OCI-LY7 (cell line): ENCODE results near the gene THRB. TPM values are rescaled to one million over a fixed set of nuclear protein-coding genes. Genes with fewer than 3 reads are reported as not detected.

Source experiments
- BruUV-seq: library from RNA; stranded (reverse); fragments of 400-500 nt; replicated peaks from 2 replicates; lab custom pipeline; 2021; lab: Mats Ljungman, UMichigan
- CTCF ChIA-PET: fragments of 300-600 bp; sonication (Branson Sonifier 250); formaldehyde crosslinking; loops from one replicate; lab custom pipeline; 2022; ENCODE audit warnings: antibody characterized with exemption; ENCODE audit not compliant: unreplicated experiment; lab: Charles Lee
- POLR2A ChIA-PET: fragments of 300-600 bp; sonication (Branson Sonifier 250); formaldehyde crosslinking; loops from one replicate; lab custom pipeline; 2022; ENCODE audit warnings: antibody characterized with exemption; lab: Charles Lee
- DNase-seq: peaks from one replicate; pipeline ENCODE4 v3.0.0-alpha.2; 2015; ENCODE audit warnings: low spot score
- H2AFZ ChIP-seq: fragments of 200-600 bp; sonication (generic), shearing (Covaris generic); 2 replicates; pipeline ENCODE4 v1.6.1; 2014; ENCODE audit warnings: mild to moderate bottlenecking, antibody characterized with exemption, low read length, moderate library complexity
- H3K27ac ChIP-seq: fragments of 200-600 bp; sonication (generic); 2 replicates; pipeline ENCODE4 v1.5.1; 2014; ENCODE audit warnings: mixed run types, low read depth, mild to moderate bottlenecking, moderate library complexity, low read length, inconsistent platforms; ENCODE audit not compliant: poor library complexity, severe bottlenecking
- H3K36me3 ChIP-seq: fragments of 200-600 bp; sonication (generic); 2 replicates; pipeline ENCODE4 v1.6.1; 2014; ENCODE audit warnings: mild to moderate bottlenecking, antibody characterized with exemption, low read length, moderate library complexity, mixed read lengths; ENCODE audit not compliant: insufficient read depth
- H3K4me1 ChIP-seq: fragments of 200-600 bp; sonication (generic); 2 replicates; pipeline ENCODE4 v1.5.1; 2014; ENCODE audit warnings: mild to moderate bottlenecking, low read length; ENCODE audit not compliant: insufficient read depth, poor library complexity, severe bottlenecking
- H3K4me2 ChIP-seq: fragments of 200-600 bp; sonication (generic); 2 replicates; pipeline ENCODE4 v1.6.1; 2014; ENCODE audit warnings: mild to moderate bottlenecking, low read length
- H3K4me3 ChIP-seq: fragments of 200-600 bp; sonication (generic); 2 replicates; pipeline ENCODE4 v1.5.1; 2014; ENCODE audit warnings: mild to moderate bottlenecking, low read depth, low read length; ENCODE audit not compliant: poor library complexity, severe bottlenecking
- H3K79me2 ChIP-seq: fragments of 200-600 bp; sonication (generic); 2 replicates; pipeline ENCODE4 v1.6.1; 2016; ENCODE audit warnings: low read depth, mild to moderate bottlenecking, low read length, moderate library complexity, mixed read lengths; ENCODE audit not compliant: insufficient read depth
- H3K9me2 ChIP-seq: fragments of 200-600 bp; sonication (generic); 2 replicates; pipeline ENCODE4 v1.6.1; 2016; ENCODE audit warnings: mild to moderate bottlenecking, low read length, mixed read lengths; ENCODE audit not compliant: insufficient read depth
- H3K9me3 ChIP-seq: fragments of 200-600 bp; sonication (generic); 2 replicates; pipeline ENCODE4 v1.6.1; 2014; ENCODE audit warnings: mild to moderate bottlenecking, mixed run types, low read length, mixed read lengths
- H4K20me1 ChIP-seq: fragments of 200-600 bp; sonication (generic); 2 replicates; pipeline ENCODE4 v1.6.1; 2014; ENCODE audit warnings: mild to moderate bottlenecking, antibody characterized with exemption, low read length, moderate library complexity, mixed read lengths; ENCODE audit not compliant: insufficient read depth
- EZH2phosphoT487 ChIP-seq: fragments of 200-600 bp; sonication (generic); IDR thresholded peaks from 2 replicates; pipeline ENCODE4 v1.6.1; 2018; ENCODE audit warnings: low read depth, borderline replicate concordance, mild to moderate bottlenecking, mixed run types, antibody characterized with exemption, low read length, moderate library complexity, mixed read lengths
- intact Hi-C: fragments of 100-400 bp; cut with micrococcal nuclease; formaldehyde crosslinking; loops from one replicate; pipeline ENCODE4 v1.10.0; 2022; ENCODE audit not compliant: unreplicated experiment
- total RNA-seq, 2 experiments: library from RNA; depleted of rRNA in 1 of 2; stranded (reverse); fragments of >200 nt in 1 of 2; shearing (Covaris generic) in 1 of 2; gene quantifications; 2 replicates each; pipeline ENCODE4 v1.2.3, GENCODE V29; 2014 to 2022
- TF ChIP-seq, protein P1 (sequence below): fragments of 200-600 bp; sonication (generic); conservative IDR thresholded peaks from 2 replicates; pipeline ENCODE4 v1.5.1; 2014; ENCODE audit warnings: mild to moderate bottlenecking, antibody characterized with exemption, low read length, moderate library complexity, mixed read lengths

THRB gene
- total RNA-seq, 2 experiments from 2014 or later: not detected

DNA sequence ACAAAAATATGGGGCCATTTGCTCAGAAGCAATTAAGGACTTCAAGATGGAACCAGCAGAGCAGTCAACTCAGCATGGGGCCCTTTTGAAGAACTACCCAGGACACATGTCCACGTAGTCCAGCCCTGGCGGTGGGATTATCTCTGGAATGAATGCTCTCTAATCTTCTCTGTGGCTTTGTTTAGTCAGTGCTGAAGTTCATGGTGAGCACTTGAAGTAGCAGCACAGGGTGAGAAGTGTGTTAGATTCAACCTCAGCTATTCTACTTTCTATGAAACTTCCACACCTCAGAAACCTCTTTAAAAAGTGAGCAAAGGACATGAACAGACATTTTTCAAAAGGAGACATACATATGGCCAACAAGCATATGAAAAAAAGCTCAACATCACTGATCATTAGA, 74.4 kb downstream of the THRB start:
- DNase-seq: no peak
- CTCF ChIA-PET: no interaction called here
- no peaks in the 10 kb centered on the region for H3K4me1 ChIP-seq
- no peaks in the 10 kb centered on the region for H3K36me3 ChIP-seq
- H2AFZ ChIP-seq: no peak overlapping the region
- POLR2A ChIA-PET: no interaction called here
- intact Hi-C loops: no loop called here
- TF ChIP-seq EZH2phosphoT487: no peak
- TF ChIP-seq, protein P1, sequence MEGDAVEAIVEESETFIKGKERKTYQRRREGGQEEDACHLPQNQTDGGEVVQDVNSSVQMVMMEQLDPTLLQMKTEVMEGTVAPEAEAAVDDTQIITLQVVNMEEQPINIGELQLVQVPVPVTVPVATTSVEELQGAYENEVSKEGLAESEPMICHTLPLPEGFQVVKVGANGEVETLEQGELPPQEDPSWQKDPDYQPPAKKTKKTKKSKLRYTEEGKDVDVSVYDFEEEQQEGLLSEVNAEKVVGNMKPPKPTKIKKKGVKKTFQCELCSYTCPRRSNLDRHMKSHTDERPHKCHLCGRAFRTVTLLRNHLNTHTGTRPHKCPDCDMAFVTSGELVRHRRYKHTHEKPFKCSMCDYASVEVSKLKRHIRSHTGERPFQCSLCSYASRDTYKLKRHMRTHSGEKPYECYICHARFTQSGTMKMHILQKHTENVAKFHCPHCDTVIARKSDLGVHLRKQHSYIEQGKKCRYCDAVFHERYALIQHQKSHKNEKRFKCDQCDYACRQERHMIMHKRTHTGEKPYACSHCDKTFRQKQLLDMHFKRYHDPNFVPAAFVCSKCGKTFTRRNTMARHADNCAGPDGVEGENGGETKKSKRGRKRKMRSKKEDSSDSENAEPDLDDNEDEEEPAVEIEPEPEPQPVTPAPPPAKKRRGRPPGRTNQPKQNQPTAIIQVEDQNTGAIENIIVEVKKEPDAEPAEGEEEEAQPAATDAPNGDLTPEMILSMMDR: no peak
- no peaks in the 10 kb centered on the region for H4K20me1 ChIP-seq
- H3K27ac ChIP-seq: no peak overlapping the region
- H3K4me3 ChIP-seq: no peak overlapping the region
- H3K9me2 ChIP-seq: no peaks in the 10 kb centered on the region
- no peak overlapping the region for H3K4me2 ChIP-seq
- no peaks in the 10 kb centered on the region for H3K79me2 ChIP-seq
- no peaks in the 10 kb centered on the region for H3K9me3 ChIP-seq
- BruUV-seq: no TSS peak

DNA sequence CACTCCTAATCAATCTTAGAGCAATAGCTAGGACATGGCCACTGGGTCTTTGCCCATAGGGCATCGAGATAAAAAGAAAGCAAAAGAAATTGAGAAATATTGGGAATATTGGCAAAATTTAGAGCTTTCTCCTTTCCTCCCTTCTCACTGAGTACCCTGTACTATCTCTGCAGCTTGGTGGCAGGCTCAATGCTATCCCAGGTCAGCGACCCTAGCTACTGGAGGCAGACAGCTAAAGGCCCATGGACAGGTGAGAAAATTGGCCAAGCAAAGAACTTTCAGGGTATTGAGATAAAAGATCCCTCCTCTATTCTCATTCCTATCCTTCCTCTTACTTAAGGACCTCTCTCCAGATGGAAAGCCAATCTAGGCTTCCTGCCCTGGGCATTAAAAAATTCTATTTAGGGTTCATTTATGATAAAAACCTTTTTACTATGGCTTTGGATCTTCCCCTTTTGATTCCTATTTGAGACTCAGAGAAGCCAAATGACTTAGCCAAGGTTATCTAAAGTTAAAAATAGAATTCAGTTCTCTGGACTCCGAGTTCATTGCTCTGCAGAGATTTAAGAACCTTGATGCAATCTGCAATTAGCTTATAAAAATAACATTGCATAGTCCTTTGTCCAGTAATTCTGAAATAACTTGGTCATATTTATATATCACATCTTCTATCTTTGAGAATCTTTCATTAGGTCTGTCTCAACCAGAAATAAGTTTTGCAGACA, 75.4 kb downstream of the THRB start:
- intact Hi-C loops: no loop called here

DNA sequence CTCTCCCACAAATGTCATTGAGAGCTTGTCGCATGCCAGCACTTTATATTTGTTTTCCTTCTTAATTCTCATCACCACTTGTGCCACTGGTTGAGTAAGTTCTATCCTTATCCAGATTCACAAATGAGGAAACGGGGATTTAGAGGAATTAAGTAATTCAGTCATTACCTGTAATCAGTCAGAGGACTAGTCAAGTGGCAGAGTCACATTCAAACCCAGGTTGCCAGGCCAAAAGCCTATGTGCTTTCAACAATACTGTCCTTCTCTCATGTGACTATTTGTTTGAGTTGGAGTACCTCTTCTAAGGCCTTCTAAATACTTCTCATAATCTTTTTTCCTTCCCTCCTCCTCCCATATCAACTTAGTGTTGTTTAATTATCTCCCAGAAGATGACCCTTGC, 76.9 kb downstream of the THRB start:
- TF ChIP-seq, protein P1: no peak
- no peak for TF ChIP-seq EZH2phosphoT487
- intact Hi-C loops: no loop called here
- no peaks in the 10 kb centered on the region for H3K9me2 ChIP-seq
- no peaks in the 10 kb centered on the region for H3K4me1 ChIP-seq
- H4K20me1 ChIP-seq: no peaks in the 10 kb centered on the region
- ChIA-PET POLR2A (no interaction called here), CTCF (no interaction called here)
- no peak overlapping the region for H3K4me2 ChIP-seq
- no peaks in the 10 kb centered on the region for H3K79me2 ChIP-seq
- no TSS peak for BruUV-seq
- no peak for DNase-seq
- no peak overlapping the region for H3K4me3 ChIP-seq
- no peaks in the 10 kb centered on the region for H3K9me3 ChIP-seq
- no peaks in the 10 kb centered on the region for H3K36me3 ChIP-seq
- no peak overlapping the region for H2AFZ ChIP-seq
- H3K27ac ChIP-seq: no peak overlapping the region

More for the DNA sequence above, 75.4 kb downstream of the THRB start:
- H3K9me3 ChIP-seq: no peaks in the 10 kb centered on the region
- H4K20me1 ChIP-seq: no peaks in the 10 kb centered on the region
- H2AFZ ChIP-seq: no peak overlapping the region
- CTCF ChIA-PET: no interaction called here
- no TSS peak for BruUV-seq
- H3K4me3 ChIP-seq: no peak overlapping the region
- no peaks in the 10 kb centered on the region for H3K9me2 ChIP-seq
- H3K36me3 ChIP-seq: no peaks in the 10 kb centered on the region
- no peak overlapping the region for H3K4me2 ChIP-seq
- H3K27ac ChIP-seq: no peak overlapping the region
- no peaks in the 10 kb centered on the region for H3K79me2 ChIP-seq
- no peak for DNase-seq
- TF ChIP-seq, protein P1: no peak
- no peak for TF ChIP-seq EZH2phosphoT487
- POLR2A ChIA-PET: interaction anchor here (0.9 to 1.0 kb wide), 2 partner anchors 12 to 39 kb away, joined by 3 read pairs; no protein-coding TSS in a partner anchor
- H3K4me1 ChIP-seq: no peaks in the 10 kb centered on the region
